Mucosa of descending colon (tissue), 3 donors: ENCODE data around the gene RMDN3. TPM values are rescaled to one million over a fixed set of nuclear protein-coding genes. Genes with fewer than 3 reads are reported as not detected.

Source experiments
- ATAC-seq: fragments of 200-7000 bp; cut with Tn5 transposase; one replicate; pipeline ENCODE4 v1.9.1; 2020; ENCODE audit warnings: mild to moderate bottlenecking, moderate library complexity
- DNase-seq, 3 donors: peaks; one replicate each; pipeline ENCODE4 v3.0.0-alpha.2; 2020
- H3K36me3 ChIP-seq: fragments of 200-600 bp; one replicate; pipeline ENCODE4 v1.8.0; 2021; ENCODE audit warnings: low read depth, mild to moderate bottlenecking
- H3K4me1 ChIP-seq: fragments of 200-600 bp; one replicate; pipeline ENCODE4 v1.8.0; 2021; ENCODE audit warnings: low read depth, mild to moderate bottlenecking
- H3K4me3 ChIP-seq: fragments of 200-600 bp; one replicate; pipeline ENCODE4 v1.8.0; 2021; ENCODE audit warnings: mild to moderate bottlenecking
- H3K9me3 ChIP-seq: fragments of 200-600 bp; one replicate; pipeline ENCODE4 v1.8.0; 2021; ENCODE audit warnings: mild to moderate bottlenecking
- intact Hi-C, 2 donors: fragments of 100-400 bp; cut with DNase I in 1 of 2; cut with micrococcal nuclease in 1 of 2; formaldehyde crosslinking; loops; one replicate each; pipeline versions ENCODE4 v1.11.0 to v1.11.1; 2022; cut with DNase I, micrococcal nuclease
- total RNA-seq, 3 donors: library from RNA; stranded (reverse); fragmentation: NEBNext Ultra II Directional in 2 of 3; extraction: Animal tissue kit (Norgen Biotek cat#: 25700) in 2 of 3; gene quantifications; one replicate each; pipeline versions ENCODE4 v1.2.1 to v1.2.4, GENCODE V29; 2021 to 2023
- TF ChIP-seq, protein P1 (sequence below): fragments of 200-600 bp; IDR thresholded peaks from one replicate; pipeline ENCODE4 v1.8.0; 2022; ENCODE audit warnings: antibody characterized with exemption, mild to moderate bottlenecking
- donor health status: DM: no; HTN: no; CAD: no; lungs with moderate emphysema.
- donor health status: DM: no; HTN: no; CAD: no.
- donor health status: DM: no; HTN: yes; CAD: no.

Gene RMDN3
- total RNA-seq, 3 donors from 2014 or later: 30.1 to 38.4 (median 37.8) TPM

DNA sequence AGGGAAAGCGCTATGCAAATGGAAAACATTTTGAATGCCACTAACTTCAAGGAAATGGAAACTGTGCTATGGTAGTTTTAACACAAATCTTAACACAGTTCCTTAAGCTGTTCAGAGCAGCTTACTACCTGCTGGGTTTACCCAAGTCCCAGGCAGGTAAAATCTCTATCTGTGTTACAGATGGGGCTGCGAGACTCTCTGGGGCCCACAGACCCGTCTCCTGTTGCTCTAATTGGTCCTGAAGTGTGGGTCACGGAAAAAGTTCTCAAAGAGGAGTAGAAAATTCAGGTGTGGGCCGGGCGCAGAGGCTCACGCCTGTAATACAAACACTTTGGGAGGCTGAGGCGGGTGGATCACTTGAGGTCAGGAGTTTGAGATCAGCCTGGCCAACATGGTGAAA is 34.9 kb upstream of the RMDN3 start:
- H3K9me3 ChIP-seq: no peaks in the 10 kb centered on the region
- ATAC-seq (no peak), DNase-seq (peak in 2 of 3 donors; percentile 8 to 18)
- no peaks in the 10 kb centered on the region for H3K36me3 ChIP-seq
- H3K4me3 ChIP-seq: no peak overlapping the region
- TF ChIP-seq, protein P1, sequence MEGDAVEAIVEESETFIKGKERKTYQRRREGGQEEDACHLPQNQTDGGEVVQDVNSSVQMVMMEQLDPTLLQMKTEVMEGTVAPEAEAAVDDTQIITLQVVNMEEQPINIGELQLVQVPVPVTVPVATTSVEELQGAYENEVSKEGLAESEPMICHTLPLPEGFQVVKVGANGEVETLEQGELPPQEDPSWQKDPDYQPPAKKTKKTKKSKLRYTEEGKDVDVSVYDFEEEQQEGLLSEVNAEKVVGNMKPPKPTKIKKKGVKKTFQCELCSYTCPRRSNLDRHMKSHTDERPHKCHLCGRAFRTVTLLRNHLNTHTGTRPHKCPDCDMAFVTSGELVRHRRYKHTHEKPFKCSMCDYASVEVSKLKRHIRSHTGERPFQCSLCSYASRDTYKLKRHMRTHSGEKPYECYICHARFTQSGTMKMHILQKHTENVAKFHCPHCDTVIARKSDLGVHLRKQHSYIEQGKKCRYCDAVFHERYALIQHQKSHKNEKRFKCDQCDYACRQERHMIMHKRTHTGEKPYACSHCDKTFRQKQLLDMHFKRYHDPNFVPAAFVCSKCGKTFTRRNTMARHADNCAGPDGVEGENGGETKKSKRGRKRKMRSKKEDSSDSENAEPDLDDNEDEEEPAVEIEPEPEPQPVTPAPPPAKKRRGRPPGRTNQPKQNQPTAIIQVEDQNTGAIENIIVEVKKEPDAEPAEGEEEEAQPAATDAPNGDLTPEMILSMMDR: no peak
- intact Hi-C loops: loop anchor here in 1 of 2 donors (10.0 kb wide), 1 partner anchor 95 kb away; the partner anchor contains the start of gene RAD51
- peaks cover 50% of the 10 kb centered on the region for H3K4me1 ChIP-seq

DNA sequence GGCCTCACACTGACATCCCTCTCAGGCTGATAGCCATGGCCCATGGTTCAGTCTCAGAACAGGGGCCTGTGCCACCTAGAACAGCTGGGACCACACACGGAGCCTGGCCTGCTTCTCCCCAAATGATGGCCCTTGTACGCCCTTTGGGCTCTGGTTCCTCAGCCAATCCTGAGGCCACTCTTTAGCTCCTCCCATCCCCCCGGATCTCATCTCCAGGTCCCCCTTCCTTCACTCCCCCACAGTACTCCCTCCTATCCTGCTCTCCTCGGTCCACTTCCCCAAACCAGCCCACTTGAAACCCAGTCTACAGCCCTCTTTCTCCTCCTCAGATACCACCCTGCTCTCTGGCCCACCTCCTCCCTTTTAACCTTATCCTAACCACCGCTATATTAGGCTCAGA is 34.1 kb upstream of the RMDN3 start:
- peaks cover 43% of the 10 kb centered on the region for H3K4me1 ChIP-seq
- no peaks in the 10 kb centered on the region for H3K36me3 ChIP-seq
- TF ChIP-seq, protein P1: no peak
- no peak overlapping the region for H3K4me3 ChIP-seq
- intact Hi-C loops: loop anchor here in 1 of 2 donors (10.0 kb wide), 1 partner anchor 94 kb away; the partner anchor contains the start of gene RAD51
- DNase-seq (peak in 2 of 3 donors; percentile 24 to 25), ATAC-seq (no peak)
- no peaks in the 10 kb centered on the region for H3K9me3 ChIP-seq

DNA sequence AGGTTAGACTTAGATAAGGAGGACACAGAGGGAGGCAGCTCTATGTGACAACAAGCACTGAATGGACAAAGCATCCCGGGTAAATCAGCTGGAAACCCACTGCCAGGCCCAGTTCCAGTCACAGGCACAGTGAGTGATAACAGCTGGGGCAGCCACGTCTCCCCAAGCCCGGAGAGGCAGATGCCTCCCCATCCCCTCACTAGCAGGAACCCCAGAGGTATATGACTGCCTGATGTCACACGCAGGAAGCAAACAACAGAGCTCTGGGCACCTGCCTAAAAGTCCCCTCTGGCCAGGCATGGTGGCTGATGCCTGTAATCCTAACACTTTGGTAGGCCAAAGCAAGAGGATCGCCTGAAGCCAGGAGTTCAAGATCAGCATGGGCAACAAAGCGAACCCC is 32.9 kb upstream of the RMDN3 start:
- Histone ChIP-seq H3K36me3 (no peaks in the 10 kb centered on the region), H3K4me1 (peaks cover 32% of the 10 kb centered on the region), H3K9me3 (no peaks in the 10 kb centered on the region), H3K4me3 (no peak overlapping the region)
- DNase-seq (peak; percentile 26 to 49 (median 45)), ATAC-seq (peak; percentile 43)
- intact Hi-C loops: loop anchor here in 1 of 2 donors (10.0 kb wide), 1 partner anchor 93 kb away; the partner anchor contains the start of gene RAD51
- TF ChIP-seq, protein P1: no peak

DNA sequence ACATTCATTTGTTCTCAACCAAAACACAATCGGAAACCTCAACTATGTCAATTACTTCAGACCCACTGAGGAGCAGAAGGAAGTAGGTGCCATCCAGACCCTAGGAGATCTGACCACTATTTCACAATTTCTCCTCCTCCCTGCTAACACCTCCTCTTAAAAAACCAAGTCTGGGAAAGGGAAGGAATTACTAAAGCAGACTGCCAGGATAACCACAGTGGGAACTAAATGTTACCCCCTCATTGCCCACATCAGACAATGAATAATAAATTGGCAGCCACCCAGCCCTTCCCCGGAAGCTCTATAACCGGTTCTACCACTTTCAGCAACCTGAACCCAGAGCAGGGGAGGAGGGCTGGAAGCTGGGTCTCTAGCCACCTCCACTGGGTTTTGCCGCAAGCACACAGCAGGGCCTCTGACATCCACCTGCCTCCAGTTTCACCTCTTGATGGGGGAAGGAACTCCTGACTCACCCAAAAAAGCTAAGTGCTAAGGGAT is 32.3 kb upstream of the RMDN3 start:
- peak; percentile 71 to 87 (median 76) for DNase-seq
- Histone ChIP-seq H3K4me1 (peaks cover 32% of the 10 kb centered on the region), H3K9me3 (no peaks in the 10 kb centered on the region), H3K4me3 (no peak overlapping the region), H3K36me3 (no peaks in the 10 kb centered on the region)
- intact Hi-C loops: loop anchor here in 1 of 2 donors (10.0 kb wide), 1 partner anchor 93 kb away; the partner anchor contains the start of gene RAD51
- TF ChIP-seq, protein P1: no peak
- ATAC-seq: peak; percentile 80

DNA sequence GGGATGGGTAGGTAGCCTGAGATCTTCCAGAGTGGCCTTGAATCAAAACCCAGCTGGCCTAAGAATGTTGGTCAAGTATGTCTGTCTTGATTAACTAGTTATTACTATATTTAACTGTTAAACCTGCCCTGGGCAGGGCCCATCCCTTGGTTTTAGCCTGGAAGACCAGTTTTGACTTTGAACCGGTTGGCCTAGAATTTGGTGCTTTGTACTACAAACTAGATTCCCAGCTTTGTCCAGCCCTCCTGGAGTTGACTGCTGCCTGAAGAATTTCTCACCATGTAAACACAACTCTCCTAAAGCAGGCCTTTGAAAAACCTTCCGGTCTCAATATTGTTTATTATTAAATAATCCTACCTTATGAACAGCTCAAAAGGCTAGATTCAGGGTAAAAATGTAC is 30.8 kb upstream of the RMDN3 start:
- Histone ChIP-seq H3K36me3 (no peaks in the 10 kb centered on the region), H3K4me3 (no peak overlapping the region), H3K9me3 (no peaks in the 10 kb centered on the region), H3K4me1 (peaks cover 30% of the 10 kb centered on the region)
- DNase-seq (no peak), ATAC-seq (no peak)
- intact Hi-C loops: loop anchor here in 1 of 2 donors (10.0 kb wide), 1 partner anchor 91 kb away; the partner anchor contains the start of gene RAD51
- TF ChIP-seq, protein P1: no peak
